Naive thymus-derived CD4-positive, alpha-beta T cell (primary cell): ENCODE results near the gene ATP6V1B1. TPM values are rescaled to one million over a fixed set of nuclear protein-coding genes. Genes with fewer than 3 reads are reported as not detected.

Experiments
- ATAC-seq: fragments of 150-1000 bp; cut with Tn5 transposase; 2 replicates; pipeline ENCODE4 v1.10.0; 2021; ENCODE audit warnings: mild to moderate bottlenecking, moderate library complexity
- CTCF ChIA-PET: fragments of 350-600 bp; sonication (Branson Sonifier 250); formaldehyde crosslinking; loops from one replicate; lab custom pipeline; 2021; ENCODE audit warnings: antibody characterized with exemption; lab: Charles Lee
- POLR2A ChIA-PET: fragments of 350-600 bp; sonication (Branson Sonifier 250); formaldehyde crosslinking; loops from one replicate; lab custom pipeline; 2021; ENCODE audit warnings: antibody characterized with exemption, inconsistent platforms; lab: Charles Lee
- DNase-seq, 9 donors: peaks; one replicate each; pipeline versions ENCODE4 v3.0.0 to v3.0.0-alpha.2; 2020 to 2022; ENCODE audit warnings: mixed read lengths in 1 of 9
- H3K27ac ChIP-seq: one replicate; pipeline ENCODE4 v1.7.0; 2013; ENCODE audit warnings: mild to moderate bottlenecking, low read depth, low read length, moderate library complexity
- H3K27me3 ChIP-seq, 2 donors: one replicate each; pipeline ENCODE4 v1.7.0; 2013; ENCODE audit warnings: low read length in 2 of 2, mild to moderate bottlenecking in 2 of 2, moderate library complexity in 2 of 2; ENCODE audit not compliant: control insufficient read depth in 2 of 2, insufficient read depth in 2 of 2
- H3K36me3 ChIP-seq, 3 experiments: 1 replicate in 2 of 3; 2 replicates in 1 of 3; pipeline ENCODE4 v1.7.0; 2013; ENCODE audit warnings: low read length in 3 of 3, mild to moderate bottlenecking in 3 of 3, moderate library complexity in 1 of 3; ENCODE audit not compliant: insufficient read depth in 3 of 3, control insufficient read depth in 2 of 3
- H3K4me1 ChIP-seq, 2 donors: one replicate each; pipeline ENCODE4 v1.7.0; 2013; ENCODE audit warnings: low read length in 2 of 2, mild to moderate bottlenecking in 2 of 2, moderate library complexity in 1 of 2; ENCODE audit not compliant: control insufficient read depth in 2 of 2, insufficient read depth in 2 of 2
- H3K4me3 ChIP-seq: 2 replicates; pipeline ENCODE4 v1.7.0; 2013; ENCODE audit warnings: mild to moderate bottlenecking, low read length
- H3K9me3 ChIP-seq, 3 experiments: 1 replicate in 2 of 3; 2 replicates in 1 of 3; pipeline ENCODE4 v1.7.0; 2013; ENCODE audit warnings: low read length in 3 of 3; ENCODE audit not compliant: control insufficient read depth in 2 of 3
- H3K27ac Mint-ChIP-seq, 9 donors: one replicate each; pipeline ENCODE4 v1.8.0; 2020 to 2022; ENCODE audit warnings: mixed read lengths in 9 of 9, mild to moderate bottlenecking in 8 of 9, moderate library complexity in 5 of 9, inconsistent platforms in 2 of 9
- H3K27me3 Mint-ChIP-seq, 5 donors: one replicate each; pipeline ENCODE4 v1.8.0; 2021 to 2022; ENCODE audit warnings: mixed read lengths in 5 of 5, mild to moderate bottlenecking in 1 of 5
- H3K36me3 Mint-ChIP-seq, 5 donors: one replicate each; pipeline ENCODE4 v1.8.0; 2020 to 2022; ENCODE audit warnings: mixed read lengths in 5 of 5, mild to moderate bottlenecking in 3 of 5, inconsistent platforms in 1 of 5
- H3K4me1 Mint-ChIP-seq, 7 donors: one replicate each; pipeline ENCODE4 v1.8.0; 2020 to 2022; ENCODE audit warnings: mixed read lengths in 7 of 7, mild to moderate bottlenecking in 3 of 7, inconsistent platforms in 1 of 7
- H3K4me3 Mint-ChIP-seq, 10 donors: one replicate each; pipeline ENCODE4 v1.8.0; 2020 to 2022; ENCODE audit warnings: mild to moderate bottlenecking in 10 of 10, mixed read lengths in 10 of 10, moderate library complexity in 6 of 10, inconsistent platforms in 2 of 10
- H3K9me3 Mint-ChIP-seq, 11 donors: one replicate each; pipeline ENCODE4 v1.8.0; 2020 to 2022; ENCODE audit warnings: mixed read lengths in 11 of 11, mild to moderate bottlenecking in 4 of 11, inconsistent platforms in 1 of 11, moderate library complexity in 1 of 11
- intact Hi-C, 2 donors: fragments of 100-400 bp; cut with micrococcal nuclease; formaldehyde crosslinking; loops; one replicate each; pipeline ENCODE4 v1.15.1; 2023
- polyA plus RNA-seq, 2 donors: library from polyadenylated mRNA; unstranded; fragments of 300-500 nt; fragmentation: Illumina TruSeq; gene quantifications; one replicate each; pipeline ENCODE4 v1.2.3, GENCODE V29; 2021
- total RNA-seq, 6 experiments: library from RNA in 5 of 6; stranded (reverse) in 5 of 6; gene quantifications; 1 replicate in 5 of 6; 2 replicates in 1 of 6; pipeline ENCODE4 v1.2.3 and lab custom pipeline; 2021 to 2026

ATP6V1B1 gene
- total RNA-seq, result not detected
- not detected for polyA plus RNA-seq
- total RNA-seq (lab: John Stamatoyannopoulos, UW), result not detected

DNA sequence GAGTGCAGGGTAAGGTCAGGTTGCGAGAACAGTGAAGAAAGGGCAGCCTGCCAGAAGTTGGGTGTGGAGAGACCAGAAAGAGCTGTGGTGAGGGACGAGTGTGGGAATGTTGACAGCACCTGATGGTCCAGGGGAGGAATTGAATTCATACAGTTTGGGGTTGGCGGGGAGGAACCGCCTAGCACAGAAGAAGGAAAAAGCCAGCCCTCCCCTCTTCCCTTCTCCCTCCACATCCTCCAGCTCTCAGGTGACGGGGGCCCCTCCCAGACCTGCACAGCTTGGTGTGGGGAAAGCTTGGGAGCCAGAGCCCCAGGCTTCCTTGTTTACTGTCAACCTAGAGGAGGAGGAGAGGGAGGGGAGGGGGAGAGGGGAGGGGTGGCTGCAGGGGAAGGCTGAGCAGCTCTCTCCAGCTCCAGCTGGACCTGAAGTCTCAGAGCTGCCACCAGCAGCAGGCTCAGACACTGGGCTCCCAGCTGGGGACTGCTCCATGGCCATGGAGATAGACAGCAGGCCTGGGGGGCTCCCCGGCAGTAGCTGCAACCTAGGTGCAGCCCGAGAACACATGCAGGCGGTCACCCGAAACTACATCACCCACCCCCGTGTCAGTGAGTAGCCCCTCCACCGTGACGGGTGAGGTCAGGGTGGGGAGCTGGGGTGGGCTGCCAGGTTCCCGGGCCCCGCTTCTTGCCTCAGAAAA lies at the start of gene ATP6V1B1:
ATP6V1B1 (plus strand) TSS at position 433 of the 697 bp plus-strand sequence; CDS start at position 488, 55 bp downstream.
- Histone ChIP-seq H3K27me3 (no peaks in the 10 kb centered on the region), H3K4me1 (no peaks in the 10 kb centered on the region), H3K36me3 (no peaks in the 10 kb centered on the region), H3K27ac (no peak within 1 kb of the TSS), H3K4me3 (no peak within 1 kb of the TSS), H3K9me3 (no peaks in the 10 kb centered on the region)
- H3K4me3 Mint-ChIP-seq, result no peak within 1 kb of the TSS
- peaks cover 4 to 17% (median 12%) of the 10 kb centered on the region in 5 donors for H3K27me3 Mint-ChIP-seq
- intact Hi-C loops, result no loop called here
- DNase-seq (peak in 1 of 9 donors; percentile 1), ATAC-seq (no peak)
- ChIA-PET POLR2A (no interaction called here), CTCF (no interaction called here)
- H3K27ac Mint-ChIP-seq, result no peak within 1 kb of the TSS
- peaks cover 0 to 4% (median 0%) of the 10 kb centered on the region in 7 donors for H3K4me1 Mint-ChIP-seq
- no peaks in the 10 kb centered on the region for H3K9me3 Mint-ChIP-seq
- H3K36me3 Mint-ChIP-seq, result no peaks in the 10 kb centered on the region

DNA sequence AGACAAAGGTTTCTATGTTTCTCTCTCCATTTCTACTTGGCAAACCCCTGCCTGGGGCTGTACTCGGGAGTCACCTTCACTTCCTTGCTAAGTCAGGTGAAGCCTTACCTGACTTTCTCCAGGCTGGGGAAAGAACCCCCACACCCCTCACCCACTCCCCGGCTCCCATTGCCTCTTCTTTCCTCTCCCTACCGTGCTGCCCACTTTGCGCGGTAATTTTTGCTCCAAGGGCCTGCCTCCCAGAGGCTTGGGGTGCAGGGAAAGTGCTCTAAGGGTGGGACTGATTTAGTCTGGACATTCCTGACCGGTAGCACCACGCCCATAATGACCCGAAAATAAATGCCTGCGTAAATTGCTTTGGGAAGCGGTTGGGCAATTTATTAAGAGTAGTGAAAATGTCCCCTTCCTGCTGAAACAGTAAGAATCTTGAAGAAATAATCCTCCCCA lies 49.1 kb upstream of the ATP6V1B1 start:
- no peaks in the 10 kb centered on the region for H3K36me3 ChIP-seq
- intact Hi-C loops, result loop anchor here in 1 of 2 donors (5.0 kb wide), 1 partner anchor 1256 kb away; no protein-coding TSS in a partner anchor
- peaks cover 0 to 42% of the 10 kb centered on the region in 2 donors for H3K27me3 ChIP-seq
- DNase-seq (no peak), ATAC-seq (no peak)
- no peak overlapping the region for H3K27ac ChIP-seq
- Mint-ChIP-seq H3K4me3 (peak overlapping the region in 9 of 10 donors; percentile 41 to 85 (median 74)), H3K36me3 (peaks cover 0 to 9% (median 0%) of the 10 kb centered on the region in 5 donors), H3K4me1 (peaks cover 24 to 31% (median 27%) of the 10 kb centered on the region in 7 donors), H3K27ac (no peak overlapping the region), H3K9me3 (peaks cover 0 to 22% (median 4%) of the 10 kb centered on the region in 11 donors), H3K27me3 (peaks cover 81 to 94% (median 92%) of the 10 kb centered on the region in 5 donors)
- H3K4me1 ChIP-seq, result peaks cover 13 to 22% of the 10 kb centered on the region in 2 donors
- no peak overlapping the region for H3K4me3 ChIP-seq
- H3K9me3 ChIP-seq, result no peaks in the 10 kb centered on the region
- POLR2A ChIA-PET, result no interaction called here
- CTCF ChIA-PET, result no interaction called here

DNA sequence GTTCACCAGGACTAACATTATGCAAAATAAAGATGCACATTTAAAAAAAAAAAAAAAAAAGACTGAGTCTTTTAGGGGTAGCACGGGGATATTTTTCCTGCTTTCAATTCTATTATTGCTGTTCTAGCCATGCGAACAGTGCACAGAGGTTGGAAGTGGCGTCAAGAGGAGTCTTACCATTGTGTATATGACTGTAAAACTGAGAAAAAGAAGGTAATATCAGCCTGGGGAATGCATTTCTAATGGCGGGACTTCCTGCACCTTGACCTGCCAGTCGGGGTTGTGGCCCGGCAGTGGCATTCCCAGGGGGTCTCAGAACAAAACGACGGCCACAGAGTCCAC lies 48.5 kb upstream of the ATP6V1B1 start:
- CTCF ChIA-PET, result no interaction called here

DNA sequence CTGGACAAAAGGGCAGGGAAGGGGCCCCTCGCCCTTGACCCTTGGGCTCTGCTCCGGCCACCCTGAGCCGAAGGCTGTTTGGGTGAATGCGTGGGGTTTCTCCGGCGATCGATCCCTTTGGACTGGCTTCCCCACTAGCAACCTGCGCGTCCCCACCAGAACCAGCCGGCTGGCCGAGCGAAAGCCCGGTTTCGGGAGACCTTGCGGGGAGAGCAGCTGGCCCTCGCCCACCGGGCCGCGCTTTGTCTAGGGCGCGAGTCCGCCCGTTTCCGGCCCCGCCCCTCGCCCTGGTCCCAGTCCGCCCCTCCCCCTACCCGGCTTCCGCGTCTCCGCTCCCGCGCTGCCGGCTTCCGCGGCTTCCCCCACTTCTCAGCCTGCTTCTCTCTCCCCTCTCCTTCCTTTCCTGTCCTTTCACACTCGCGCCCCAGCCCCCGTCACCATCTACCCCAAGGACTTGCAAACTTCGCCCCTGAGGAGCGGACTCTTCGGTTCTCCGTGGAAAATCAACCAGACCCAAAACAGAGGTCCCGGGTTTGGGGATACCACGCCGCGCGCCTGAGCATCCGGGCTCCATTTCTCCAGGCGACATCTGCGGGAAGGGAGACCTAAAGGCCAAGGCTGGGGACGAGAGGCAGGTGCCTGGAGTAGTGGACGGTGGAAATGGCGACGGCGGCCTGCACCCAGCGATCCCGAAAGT lies 48.0 kb upstream of the ATP6V1B1 start:
- Histone ChIP-seq H3K27ac (no peak overlapping the region), H3K4me3 (peak overlapping the region; percentile 51), H3K4me1 (peaks cover 13 to 22% of the 10 kb centered on the region in 2 donors), H3K9me3 (no peaks in the 10 kb centered on the region), H3K36me3 (no peaks in the 10 kb centered on the region), H3K27me3 (peaks cover 0 to 46% of the 10 kb centered on the region in 2 donors)
- Mint-ChIP-seq H3K27ac (peak overlapping the region in 1 of 9 donors; percentile 61), H3K4me3 (peak overlapping the region; percentile 72 to 85 (median 76)), H3K4me1 (peaks cover 24 to 31% (median 27%) of the 10 kb centered on the region in 7 donors), H3K9me3 (peaks cover 0 to 12% (median under 1%) of the 10 kb centered on the region in 11 donors), H3K36me3 (peaks cover 0 to 9% (median 0%) of the 10 kb centered on the region in 5 donors), H3K27me3 (peaks cover 77 to 95% (median 92%) of the 10 kb centered on the region in 5 donors)
- ChIA-PET CTCF (no interaction called here), POLR2A (no interaction called here)
- intact Hi-C loops, result loop anchor here in 1 of 2 donors (1.0 to 5.0 kb wide), 2 partner anchors 20 to 1255 kb away; no protein-coding TSS in a partner anchor
- ATAC-seq, result peak; percentile 60
- DNase-seq, result peak in 1 of 9 donors; percentile 56

More for the DNA sequence above, 48.5 kb upstream of the ATP6V1B1 start:
- Histone ChIP-seq H3K4me1 (peaks cover 13 to 22% of the 10 kb centered on the region in 2 donors), H3K9me3 (no peaks in the 10 kb centered on the region), H3K36me3 (no peaks in the 10 kb centered on the region), H3K27ac (no peak overlapping the region), H3K27me3 (peaks cover 0 to 46% of the 10 kb centered on the region in 2 donors), H3K4me3 (peak overlapping the region; percentile 51)
- POLR2A ChIA-PET, result no interaction called here
- Mint-ChIP-seq H3K27me3 (peaks cover 81 to 94% (median 93%) of the 10 kb centered on the region in 5 donors), H3K4me1 (peaks cover 24 to 31% (median 27%) of the 10 kb centered on the region in 7 donors), H3K27ac (peak overlapping the region in 1 of 9 donors; percentile 17), H3K9me3 (peaks cover 0 to 17% (median 3%) of the 10 kb centered on the region in 11 donors), H3K36me3 (peaks cover 0 to 9% (median 0%) of the 10 kb centered on the region in 5 donors), H3K4me3 (peak overlapping the region; percentile 2 to 85 (median 74))
- ATAC-seq (no peak), DNase-seq (no peak)
- intact Hi-C loops, result loop anchor here in 1 of 2 donors (1.0 to 5.0 kb wide), 2 partner anchors 20 to 1255 kb away; no protein-coding TSS in a partner anchor

DNA sequence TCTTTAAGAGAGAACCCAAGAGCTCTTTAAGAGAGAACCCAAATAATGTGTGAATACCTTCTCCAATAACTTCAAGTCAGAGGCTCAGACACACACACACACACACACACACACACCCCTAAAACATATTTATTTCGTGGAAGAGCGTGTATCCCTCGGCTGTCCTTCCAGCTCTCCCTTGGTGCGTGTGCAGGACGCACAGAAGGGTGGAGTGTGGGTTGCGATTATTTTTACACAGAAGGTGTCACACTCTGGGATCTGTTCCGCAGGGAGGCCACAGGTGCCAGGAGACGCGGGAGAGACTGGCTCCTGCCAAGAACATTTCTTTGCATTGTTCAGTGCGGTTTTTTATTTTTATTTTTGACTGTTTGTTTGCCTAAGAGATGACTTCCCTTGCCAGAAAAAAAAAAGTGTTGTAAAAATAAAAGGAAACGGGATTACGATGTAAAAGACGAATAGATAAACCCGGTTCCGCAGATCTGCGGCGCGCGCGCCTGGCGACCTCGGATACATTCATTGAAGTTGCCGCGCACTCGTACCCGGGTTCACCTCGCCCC lies 47.3 kb upstream of the ATP6V1B1 start:
- intact Hi-C loops, result loop anchor here in 1 of 2 donors (5.0 kb wide), 1 partner anchor 1254 kb away; no protein-coding TSS in a partner anchor
- CTCF ChIA-PET, result no interaction called here
- H3K4me3 ChIP-seq, result no peak overlapping the region
- Mint-ChIP-seq H3K27me3 (peaks cover 72 to 92% (median 88%) of the 10 kb centered on the region in 5 donors), H3K27ac (peak overlapping the region in 1 of 9 donors; percentile 61), H3K4me3 (peak overlapping the region; percentile 64 to 85 (median 76)), H3K4me1 (peaks cover 24 to 31% (median 27%) of the 10 kb centered on the region in 7 donors), H3K36me3 (peaks cover 0 to 9% (median 0%) of the 10 kb centered on the region in 5 donors), H3K9me3 (peaks cover 0 to 11% (median 0%) of the 10 kb centered on the region in 11 donors)
- H3K27ac ChIP-seq, result no peak overlapping the region
- peaks cover 0 to 46% of the 10 kb centered on the region in 2 donors for H3K27me3 ChIP-seq
- H3K9me3 ChIP-seq, result no peaks in the 10 kb centered on the region
- no peak for DNase-seq
- H3K36me3 ChIP-seq, result no peaks in the 10 kb centered on the region
- no peak for ATAC-seq
- POLR2A ChIA-PET, result no interaction called here
- peaks cover 13 to 22% of the 10 kb centered on the region in 2 donors for H3K4me1 ChIP-seq
